Right ventricle myocardium superior (tissue), 1 donor: ENCODE results near the gene DLGAP4. TPM values are rescaled to one million over a fixed set of nuclear protein-coding genes. Genes with fewer than 3 reads are reported as not detected.

ENCODE experiments used
- ATAC-seq: fragments of 200-7000 bp; cut with Tn5 transposase; one replicate; pipeline ENCODE4 v1.9.1; 2020; ENCODE audit warnings: mild to moderate bottlenecking; ENCODE audit not compliant: poor library complexity
- DNase-seq: peaks from one replicate; pipeline ENCODE4 v3.0.0-alpha.2; 2020
- intact Hi-C: fragments of 100-400 bp; cut with DNase I; formaldehyde crosslinking; loops from one replicate; pipeline ENCODE4 v1.11.2; 2022
- total RNA-seq: library from RNA; stranded (reverse); fragmentation: NEBNext Ultra II Directional; extraction: Animal tissue kit (Norgen Biotek cat#: 25700); gene quantifications from one replicate; pipeline ENCODE4 v1.2.1, GENCODE V29; 2021
- donor health status: DM: no; HTN: yes; CAD: no; lungs with severe emphysema.

The DLGAP4 gene
- total RNA-seq, 1 donor from 2014 or later, result 40.9 TPM

DNA sequence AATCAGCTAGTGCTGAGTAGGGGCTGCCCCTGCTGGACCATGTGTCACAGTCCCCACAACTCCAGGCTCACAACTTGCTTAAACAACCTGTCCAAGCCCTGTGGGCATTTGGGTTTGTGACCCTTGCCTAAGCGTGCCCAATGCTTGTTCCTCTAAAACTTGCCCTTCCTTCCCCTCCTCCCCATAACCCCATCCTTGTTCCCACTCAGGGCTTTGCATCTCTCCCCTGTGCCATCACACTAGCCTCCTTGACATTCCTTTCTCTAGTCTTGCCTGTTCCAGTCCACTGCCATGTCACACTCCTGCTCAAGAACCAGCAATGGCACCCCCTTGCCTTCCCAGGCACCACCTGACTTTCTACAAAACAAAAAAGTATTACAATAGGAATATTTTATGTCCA lies 2.3 kb upstream of the DLGAP4 start:
- no peak for ATAC-seq
- DNase-seq, result no peak
- intact Hi-C loops, result no loop called here

- ATAC-seq, result no peak
- no peak for DNase-seq
- intact Hi-C loops, result no loop called here
Observed at GRCh38 chr20:36304786-36305495, 1.2 kb upstream of the DLGAP4 start.

DNA sequence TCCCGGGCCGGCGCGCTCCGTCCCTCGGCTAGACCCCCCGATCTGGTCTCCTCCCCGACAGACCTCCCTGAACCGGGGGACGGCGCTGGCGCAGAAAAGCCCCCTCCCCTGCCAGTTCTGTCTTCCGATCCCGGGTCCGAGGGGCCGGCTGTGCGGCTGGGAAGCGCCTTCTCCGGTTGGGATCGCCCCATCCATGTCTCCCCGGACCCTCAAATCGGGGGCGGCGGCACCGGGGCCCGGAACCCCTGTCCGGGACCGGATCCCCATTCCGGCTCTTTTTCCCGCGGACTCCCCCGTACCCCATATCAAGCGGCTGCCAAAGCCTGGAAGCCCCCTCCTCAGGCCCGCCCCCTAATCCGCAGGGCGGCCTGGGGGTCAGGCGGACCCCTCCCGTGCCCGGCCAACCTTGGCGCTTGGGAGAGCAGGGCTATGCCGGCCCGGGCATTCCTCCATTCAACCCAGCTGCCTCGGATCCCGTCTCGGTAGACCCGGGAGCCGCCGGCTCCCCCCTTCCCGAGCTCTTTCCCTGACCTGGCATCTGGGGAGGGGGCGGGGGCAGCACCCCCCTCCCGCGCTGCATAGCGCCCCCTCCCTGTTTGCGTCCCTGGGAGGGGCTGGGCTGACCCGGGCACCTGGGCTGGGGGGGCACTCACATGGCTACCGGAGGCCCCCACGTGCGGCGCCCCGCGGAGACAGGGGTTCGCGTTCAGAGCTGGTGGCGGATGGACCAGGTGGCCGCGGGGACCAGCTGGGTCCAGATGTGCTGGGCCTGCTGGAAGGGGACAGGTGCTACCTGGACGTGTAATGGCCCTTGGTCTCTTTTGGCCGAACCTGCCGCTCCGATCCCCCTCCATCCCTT lies 643 bp downstream of the DLGAP4 start:
- intact Hi-C loops, result no loop called here
- no peak for DNase-seq
- no peak for ATAC-seq

GRCh38 chr20:36307412-36308325 lies 1.5 kb downstream of the DLGAP4 start:
- intact Hi-C loops, result no loop called here
- DNase-seq (no peak), ATAC-seq (no peak)

DNA sequence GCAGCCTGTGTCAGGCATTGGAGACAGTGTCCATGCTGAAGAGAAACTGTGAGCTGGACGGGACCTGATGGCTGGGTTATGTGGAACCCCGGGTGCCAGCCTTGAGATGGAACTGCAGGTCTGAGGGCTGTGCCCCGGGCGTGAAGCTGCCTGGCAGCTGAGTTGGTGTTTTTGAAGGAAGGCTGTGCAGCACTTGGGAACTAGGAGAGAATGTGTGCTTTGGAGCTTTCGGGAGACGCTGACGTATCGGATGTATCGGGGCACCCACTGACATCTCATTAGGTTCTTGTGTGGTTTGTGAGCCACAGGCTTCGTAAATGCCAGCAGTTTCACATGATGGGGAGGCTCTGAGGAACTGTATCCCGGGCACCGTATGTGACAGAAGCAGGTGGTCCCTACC lies 2.2 kb downstream of the DLGAP4 start:
- DNase-seq, result no peak
- ATAC-seq, result no peak
- intact Hi-C loops, result no loop called here

- intact Hi-C loops, result no loop called here
- no peak for ATAC-seq
- no peak for DNase-seq
Observed at GRCh38 chr20:36308986-36309385, 2.8 kb downstream of the DLGAP4 start.

GRCh38 chr20:36309643-36310042 lies 3.5 kb downstream of the DLGAP4 start:
- no peak for ATAC-seq
- DNase-seq, result no peak
- intact Hi-C loops, result no loop called here

DNA sequence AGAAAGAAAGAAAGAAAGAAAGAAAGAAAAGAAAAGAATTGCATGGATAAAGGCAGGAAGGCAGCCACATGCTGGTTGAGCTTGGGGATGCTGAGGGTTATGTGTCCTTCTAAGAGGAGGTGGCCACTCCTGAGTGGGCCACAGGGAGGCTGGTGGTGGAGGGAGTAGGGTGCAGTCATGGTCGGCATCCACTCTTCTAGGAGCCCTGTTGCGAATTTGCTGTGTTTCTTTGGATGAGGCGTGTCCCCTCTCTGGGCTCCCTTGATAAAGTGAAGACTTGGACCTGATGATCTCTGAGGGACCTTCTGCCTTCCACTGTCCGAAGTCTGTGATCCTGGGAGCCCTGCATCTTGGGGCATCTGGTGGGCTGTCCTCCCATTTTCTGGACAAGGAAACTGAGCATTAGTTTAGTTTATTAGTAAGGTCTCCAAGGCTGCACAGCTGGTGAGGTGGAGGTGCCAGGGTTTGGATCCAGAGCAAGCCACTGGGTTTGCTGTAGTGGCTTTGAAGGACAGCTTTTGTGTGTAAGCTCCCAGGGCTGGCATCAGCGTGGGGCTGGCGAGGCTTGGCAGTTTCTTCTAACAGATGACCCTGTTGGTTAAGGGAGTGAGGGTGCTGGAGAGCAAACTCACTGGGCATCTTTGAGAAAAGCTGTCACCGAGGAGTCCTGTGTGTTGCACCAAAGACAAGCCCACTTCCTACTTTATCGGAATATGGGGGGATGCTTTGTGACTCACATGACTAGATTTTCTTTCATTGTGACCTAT lies 4.3 kb downstream of the DLGAP4 start:
- no peak for DNase-seq
- intact Hi-C loops, result no loop called here
- ATAC-seq, result no peak

- intact Hi-C loops, result no loop called here
- ATAC-seq, result no peak
- DNase-seq, result no peak
Observed at GRCh38 chr20:36311141-36311853, 5.2 kb downstream of the DLGAP4 start.

DNA sequence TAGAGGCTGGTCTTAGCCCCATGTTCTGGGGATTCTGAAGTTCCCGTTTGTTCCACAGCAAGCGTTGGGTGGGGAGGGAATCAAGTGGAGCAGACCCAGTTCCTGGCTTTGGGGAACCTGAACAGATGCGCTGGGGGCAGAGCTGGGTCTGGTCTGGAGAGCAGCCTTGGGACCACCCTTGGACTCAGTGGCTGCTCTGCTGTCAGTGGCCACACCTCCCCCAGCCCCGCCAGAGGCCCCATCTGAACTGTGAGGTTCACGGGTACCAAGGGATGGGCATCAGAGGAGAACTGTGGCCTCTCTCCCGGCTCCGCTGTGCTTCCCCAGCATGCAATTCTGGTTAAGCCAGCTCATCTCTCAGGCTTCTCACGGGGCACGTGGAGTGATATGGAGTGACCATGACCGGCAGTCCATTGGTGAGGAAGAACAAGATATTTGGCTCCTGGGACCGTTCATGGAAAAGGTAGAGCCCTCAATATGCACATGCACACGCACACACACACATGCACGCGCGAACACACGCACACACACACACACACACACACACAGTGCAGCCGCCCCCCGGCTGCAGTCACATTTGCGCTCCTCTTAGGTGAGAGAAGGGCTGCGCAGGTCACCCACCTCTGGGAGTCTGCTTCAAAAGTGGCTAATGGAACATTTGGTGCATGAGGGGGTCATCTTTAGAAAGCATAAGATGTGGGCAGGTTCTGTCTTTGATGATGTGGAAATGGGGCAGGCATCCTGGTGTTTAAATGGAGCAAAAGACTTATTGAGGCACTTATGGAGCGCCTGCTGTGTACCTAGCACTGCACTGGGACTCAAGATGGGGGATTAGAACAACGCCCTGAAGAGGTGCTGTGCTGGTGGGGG lies 6.0 kb downstream of the DLGAP4 start:
- intact Hi-C loops, result no loop called here
- ATAC-seq (no peak), DNase-seq (no peak)

GRCh38 chr20:36312724-36313441 lies 6.7 kb downstream of the DLGAP4 start:
- intact Hi-C loops, result no loop called here
- ATAC-seq, result no peak

DNA sequence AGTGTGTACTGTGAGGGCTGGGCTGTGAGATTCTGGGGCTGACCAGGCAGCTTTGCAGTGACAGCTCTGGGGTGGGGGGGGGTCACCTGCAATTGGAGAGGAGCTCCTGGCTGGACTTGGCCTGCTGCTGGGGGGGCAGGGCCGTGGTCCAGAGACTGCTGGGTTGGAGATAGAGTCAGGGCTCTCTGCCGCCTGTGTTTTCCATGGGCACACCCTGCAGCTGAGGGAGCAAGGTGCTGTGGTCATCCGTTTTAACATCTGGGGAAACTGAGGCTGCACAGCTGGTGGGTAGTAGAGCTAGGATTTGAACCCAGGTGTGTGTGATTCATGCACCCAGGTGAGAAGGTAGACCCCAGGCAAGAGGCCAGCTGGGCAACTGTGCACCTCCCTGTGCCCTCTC lies 7.3 kb downstream of the DLGAP4 start:
- DNase-seq, result no peak
- intact Hi-C loops, result no loop called here

More at GRCh38 chr20:36312724-36313441, 6.7 kb downstream of the DLGAP4 start:
- no peak for DNase-seq

GRCh38 chr20:36313926-36314325 lies 7.8 kb downstream of the DLGAP4 start:
- no peak for ATAC-seq
- no peak for DNase-seq
- intact Hi-C loops, result no loop called here

More for the DNA sequence above, 7.3 kb downstream of the DLGAP4 start:
- no peak for ATAC-seq

DNA sequence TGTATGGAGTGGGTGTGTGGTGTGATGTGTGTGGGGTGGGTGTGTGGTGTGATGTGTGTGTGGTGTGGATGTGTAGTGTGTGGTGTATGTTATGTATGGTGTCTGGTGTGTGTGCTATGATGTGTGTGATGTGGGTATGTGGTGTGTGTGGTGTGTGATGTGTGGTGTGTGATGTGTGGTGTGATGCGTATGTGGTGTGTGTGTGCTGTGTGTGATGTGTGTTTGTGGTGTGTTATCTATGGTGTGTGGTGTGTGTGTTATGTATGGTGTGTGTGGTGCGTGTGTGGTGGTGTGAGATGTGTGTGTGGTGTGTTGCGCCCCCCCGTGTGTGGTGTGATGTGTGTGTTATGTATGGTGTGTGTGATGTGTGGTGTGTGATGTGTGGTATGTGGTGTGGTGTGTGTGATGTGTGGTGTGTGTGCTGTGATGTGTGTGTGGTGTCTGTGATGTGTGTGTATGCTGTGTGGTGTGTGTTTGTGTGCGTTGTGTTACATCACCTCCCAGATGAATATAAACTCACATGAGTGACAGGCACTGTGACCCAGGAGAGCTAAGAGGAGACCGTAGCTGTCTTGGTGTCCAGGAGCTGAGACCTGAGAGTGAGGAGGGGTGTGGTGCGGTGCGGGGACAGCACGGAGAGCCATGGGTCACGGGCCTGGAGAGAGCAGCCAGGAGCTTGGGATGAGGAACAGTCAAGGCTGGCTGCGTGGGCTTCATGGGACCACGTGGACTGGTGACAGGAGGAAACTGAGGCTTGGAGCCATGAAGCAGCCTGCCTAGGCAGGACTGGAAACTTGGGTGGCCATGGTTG lies 8.8 kb downstream of the DLGAP4 start:
- intact Hi-C loops, result no loop called here
- DNase-seq, result no peak
- no peak for ATAC-seq

- DNase-seq (no peak), ATAC-seq (no peak)
- intact Hi-C loops, result no loop called here
Observed at GRCh38 chr20:36315545-36316351, 9.6 kb downstream of the DLGAP4 start.
